Inflammatory macrophage treated with lipopolysaccharide for 4 hours (primary cell): ENCODE data around the gene GLI3.

Experiments used
- DNase-seq: peaks from one replicate; pipeline ENCODE4 v3.0.0-alpha.2; 2020

The GLI3 gene

DNA sequence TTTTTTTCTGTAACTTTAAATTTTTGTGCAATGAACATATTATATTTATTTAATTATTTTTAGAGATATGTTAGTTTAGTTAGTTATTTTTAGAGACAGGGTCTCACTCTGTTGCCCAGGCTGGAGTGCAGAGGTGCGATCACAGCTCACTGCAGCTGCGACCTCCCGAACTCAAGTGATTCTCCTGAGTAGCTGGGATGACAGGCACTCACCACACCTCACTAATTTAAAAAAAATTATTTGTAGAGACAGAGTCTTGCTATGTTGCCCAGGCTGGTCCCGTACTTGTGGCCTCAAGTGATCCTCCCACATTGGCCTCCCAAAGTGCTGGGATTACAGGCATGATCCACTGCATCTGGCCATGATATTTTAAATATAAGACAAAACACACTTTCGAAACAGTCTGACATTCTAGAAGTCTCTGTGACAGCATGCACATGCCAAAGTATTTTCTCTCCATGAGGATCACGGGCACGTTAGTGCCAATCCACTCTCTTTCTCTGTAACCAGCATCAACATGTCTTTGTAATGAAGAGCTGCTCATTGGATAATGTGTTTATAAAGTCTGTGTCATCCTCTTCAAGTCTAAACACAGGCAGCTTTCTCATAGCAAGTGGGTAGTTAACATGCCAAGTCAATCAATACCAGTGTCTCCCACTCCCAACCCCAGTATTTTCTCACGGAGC is 137.4 kb downstream of the GLI3 start:
- no peak for DNase-seq

DNA sequence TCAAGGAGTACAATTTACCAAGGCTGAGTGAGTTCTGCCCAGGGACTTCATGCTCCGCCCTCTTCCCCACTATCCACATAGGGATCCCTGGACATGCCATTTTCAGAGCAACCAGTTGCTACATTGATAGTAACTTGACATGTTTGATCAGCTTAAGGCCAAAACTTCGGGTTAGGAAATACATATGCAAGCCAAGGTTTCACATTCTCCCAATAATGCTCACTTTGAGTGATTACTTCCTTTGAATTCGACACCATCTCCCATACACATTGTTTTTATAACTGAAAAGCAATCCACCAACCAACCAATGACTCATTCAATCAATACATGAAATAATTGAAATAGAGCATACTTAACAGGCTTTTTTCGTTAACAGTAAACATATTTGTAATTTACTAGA is 137.9 kb downstream of the GLI3 start:
- no peak for DNase-seq

DNA sequence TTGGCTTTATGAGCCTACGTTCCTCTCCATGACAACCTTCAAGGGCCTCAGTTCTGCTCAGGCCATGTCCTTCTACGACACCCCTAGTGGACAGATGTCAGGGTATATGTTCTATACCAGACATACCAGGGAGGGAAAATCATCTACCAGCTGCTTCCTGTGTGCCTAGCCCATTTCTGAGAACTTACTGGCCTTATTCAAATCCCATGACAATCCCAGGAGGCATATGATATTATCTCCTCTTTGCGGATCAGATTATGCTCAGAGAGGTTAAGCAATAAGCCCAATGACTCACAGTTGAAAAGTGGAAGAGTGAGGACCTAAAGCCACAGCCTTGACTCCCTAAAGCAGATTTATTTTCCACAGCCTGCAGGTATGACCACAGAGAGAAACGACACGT is 139.3 kb downstream of the GLI3 start:
- DNase-seq, result peak; percentile 70

DNA sequence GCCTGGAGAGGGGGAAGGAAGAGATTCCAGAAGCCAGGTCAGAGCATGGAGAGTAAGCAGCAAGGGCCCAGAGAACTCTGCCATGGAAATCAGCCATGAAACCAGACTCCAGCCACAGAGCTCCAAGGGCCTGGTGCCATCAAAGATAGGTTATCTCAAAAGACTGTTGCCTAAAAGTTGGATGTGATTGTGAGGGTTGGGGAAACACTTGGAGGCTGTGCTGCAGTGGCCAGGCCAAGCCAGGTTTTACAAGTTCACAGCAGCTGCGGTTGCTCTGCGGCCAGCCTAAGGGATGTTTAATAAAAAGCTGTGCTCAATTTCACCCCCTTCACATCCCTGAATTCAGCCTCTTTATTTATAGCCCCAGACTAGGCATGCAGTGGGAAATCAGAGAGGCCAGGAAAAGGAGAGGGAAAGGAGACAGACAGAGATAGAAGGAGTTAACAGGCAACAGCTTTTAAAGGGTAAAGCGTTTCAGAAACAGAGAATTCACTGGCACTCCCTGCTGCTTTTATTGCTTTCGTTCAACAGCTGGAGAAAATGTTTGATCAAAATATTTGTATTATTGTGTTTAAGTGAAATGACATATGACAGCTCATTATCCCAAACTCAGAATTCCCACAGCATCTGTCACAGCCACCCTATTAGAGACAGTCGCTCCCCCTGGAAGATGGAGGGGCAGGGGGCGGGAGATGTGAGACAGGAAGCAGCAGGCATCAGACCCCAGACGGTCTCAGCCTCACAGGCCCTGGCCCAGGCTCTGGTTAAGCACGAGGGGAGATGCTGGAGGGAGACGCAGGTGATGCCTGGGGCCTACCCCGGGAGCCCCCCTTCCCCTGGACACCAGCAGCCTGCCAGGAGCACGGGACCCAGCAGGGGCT is 140.1 kb downstream of the GLI3 start:
- DNase-seq, result no peak

DNA sequence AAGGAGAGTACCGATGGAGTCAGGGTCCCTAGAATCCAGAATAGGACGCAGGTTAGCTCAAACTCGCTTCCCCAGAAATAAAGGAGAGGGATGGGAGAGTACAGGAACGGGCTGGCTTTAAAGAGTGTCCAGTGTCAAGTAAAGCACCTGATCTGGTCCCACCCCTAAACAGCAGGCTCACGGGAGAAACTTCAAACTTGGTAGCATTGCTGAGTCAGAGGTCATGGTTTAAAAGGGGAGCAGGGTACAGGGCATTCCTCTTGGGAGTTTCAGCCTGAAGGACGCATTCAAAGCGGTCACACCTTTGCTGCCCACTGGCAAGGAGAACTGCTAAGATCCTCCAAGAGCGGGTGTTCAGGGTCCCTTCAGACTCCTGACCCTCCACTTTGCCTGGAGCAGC is 140.7 kb downstream of the GLI3 start:
- no peak for DNase-seq

DNA sequence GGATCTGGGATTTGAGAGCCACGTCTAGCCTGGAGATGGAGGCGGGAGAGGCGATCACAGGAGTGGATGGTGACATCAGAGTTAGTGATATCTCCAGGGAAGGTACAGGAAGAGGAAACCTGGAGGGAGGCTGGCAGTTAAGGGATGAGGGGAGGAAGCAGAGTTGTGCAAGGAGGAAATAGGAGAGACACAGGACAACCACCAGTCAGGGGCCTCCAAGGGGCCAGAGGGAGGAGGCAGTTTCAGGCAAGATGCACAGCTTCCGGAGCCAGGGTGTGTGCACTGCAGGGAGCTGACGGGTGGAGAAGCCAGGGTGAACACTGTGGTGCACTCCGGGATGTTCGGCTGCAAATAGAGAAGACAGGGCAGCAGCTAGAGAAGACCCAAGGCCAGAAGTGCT is 141.2 kb downstream of the GLI3 start:
- DNase-seq, result no peak

DNA sequence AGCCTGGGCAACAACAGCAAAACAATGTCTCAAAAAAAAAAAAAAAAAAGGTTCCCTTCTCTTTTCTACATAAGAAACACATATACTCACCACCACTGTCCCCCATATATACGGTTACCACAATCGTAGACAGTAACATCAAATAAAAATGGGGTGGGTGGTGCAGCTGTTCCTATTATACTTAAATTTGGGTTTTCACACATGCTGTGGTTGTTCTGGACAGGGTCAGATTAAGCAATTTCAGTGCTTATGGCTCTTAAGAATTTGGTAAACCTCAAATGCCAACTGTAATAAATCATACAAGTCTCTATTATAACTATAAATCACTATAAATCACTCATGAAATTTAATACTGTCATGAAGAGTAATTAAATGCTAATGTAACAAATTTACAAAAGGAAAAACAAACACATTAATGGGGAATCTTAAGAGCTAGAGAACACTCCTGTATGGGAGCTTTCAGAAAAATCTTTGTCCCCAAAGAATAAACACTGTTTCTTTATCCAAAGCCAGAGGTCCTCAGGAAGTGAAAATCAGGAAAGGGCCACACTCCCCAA is 143.6 kb downstream of the GLI3 start:
- DNase-seq, result no peak

DNA sequence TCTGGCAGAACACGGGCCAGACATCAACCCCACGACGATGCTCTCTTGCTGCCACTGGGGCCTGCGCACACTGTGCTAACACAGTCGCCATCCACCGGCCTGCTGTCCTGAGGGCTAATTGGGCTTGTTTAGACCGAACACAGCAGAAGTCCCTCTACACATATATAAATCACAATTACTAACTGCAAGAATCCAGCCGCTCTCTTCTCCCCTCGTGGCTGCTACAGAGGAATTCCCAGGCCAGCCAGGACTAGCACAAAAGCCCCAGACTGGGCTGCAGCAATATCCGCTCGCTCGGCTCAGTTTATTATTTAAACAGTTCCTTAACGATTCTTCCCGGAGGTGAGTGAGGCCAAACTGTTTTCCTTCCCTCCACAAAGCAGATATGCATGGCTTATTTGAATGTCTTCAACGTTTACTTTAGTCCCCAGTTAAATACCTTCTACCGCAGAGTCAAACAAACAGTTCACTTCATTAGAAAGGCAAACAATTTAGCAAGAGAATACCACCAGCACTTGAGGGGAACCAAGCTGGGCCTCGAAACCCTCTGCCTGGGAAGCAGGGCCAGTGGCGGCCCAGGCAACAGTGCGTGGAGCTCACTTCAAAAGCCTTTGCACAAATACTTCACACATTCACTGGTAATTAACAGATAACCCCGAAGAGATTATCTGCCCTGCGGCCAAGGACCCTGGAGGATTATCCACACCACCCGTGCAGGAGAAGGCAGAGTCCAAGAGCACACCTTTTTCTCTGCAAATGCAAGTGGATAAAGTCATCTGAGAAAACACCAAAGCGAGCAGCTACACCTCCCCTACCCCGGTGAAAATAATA is 145.3 kb downstream of the GLI3 start:
- no peak for DNase-seq

DNA sequence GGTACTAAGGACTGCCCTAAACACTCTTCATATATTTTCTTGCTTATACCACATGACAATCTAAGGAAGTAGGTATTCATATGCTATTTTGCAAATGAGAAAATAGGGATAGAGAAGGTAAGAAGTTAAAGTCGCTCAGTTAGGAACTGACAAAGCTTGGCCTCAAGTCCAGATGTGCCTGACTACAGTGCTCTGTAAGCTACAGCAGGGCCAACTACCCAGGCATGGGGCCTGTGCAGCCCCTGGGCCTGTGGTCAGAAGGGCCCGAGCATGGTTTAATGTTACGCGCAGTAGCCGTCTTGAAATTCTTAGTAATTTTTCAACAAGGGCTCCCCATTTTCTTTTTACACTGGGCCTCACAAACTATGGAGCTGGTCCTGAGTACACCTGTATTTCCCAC is 146.2 kb downstream of the GLI3 start:
- no peak for DNase-seq

DNA sequence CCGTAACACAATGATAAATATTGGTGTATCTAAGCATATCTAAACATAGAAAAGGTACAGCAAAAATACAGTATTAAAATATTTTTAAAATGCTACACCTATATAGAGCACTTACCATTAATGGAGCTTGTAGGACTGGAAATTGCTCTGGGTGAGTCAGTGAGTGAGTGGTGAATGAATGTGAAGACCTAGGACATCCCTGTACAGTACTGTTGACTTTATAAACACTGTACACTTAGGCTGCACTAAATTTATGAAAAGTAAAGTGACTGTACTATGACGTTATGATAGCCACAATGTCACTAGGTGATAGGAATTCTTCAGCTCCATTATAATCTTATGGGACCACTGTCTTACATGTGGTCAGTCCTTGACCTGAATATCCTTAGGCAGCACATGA is 147.0 kb downstream of the GLI3 start:
- no peak for DNase-seq

DNA sequence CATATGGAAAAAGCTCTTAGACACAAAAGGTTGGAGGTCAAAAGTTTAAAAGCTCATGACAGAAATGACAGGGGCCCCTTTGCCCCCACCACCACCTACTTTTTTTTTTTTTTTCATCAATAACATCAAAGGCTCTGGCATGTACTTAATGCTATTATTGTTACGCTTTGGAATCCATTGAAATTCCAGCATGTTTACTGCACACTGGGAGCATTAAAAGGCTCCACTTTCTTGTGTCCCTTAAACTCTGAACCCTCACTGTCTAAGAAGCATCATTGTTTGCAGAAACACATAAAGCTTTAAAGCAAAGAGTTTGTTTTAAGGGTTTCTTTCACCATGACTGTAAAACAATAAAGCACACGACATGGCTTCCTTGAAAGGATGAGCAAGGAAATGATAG is 149.4 kb downstream of the GLI3 start:
- no peak for DNase-seq

DNA sequence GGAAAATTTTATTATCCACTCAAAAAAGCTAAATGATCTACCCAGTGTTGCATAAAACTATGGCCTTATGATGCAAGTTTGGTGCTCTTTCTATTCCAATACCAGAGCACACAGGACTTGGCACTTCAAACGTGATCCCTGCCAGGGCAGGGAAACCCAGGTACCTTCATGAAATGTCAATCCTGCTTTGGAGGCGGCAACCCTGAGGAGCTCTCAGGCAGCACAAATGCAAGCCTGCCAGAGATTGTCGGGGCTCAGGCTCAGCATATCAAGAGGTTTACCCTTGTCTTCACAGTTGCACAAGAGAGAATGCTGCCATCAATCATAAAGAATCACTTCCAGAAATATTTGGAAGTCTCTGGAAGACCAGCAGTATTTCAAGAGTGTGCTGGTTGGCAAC is 151.5 kb downstream of the GLI3 start:
- DNase-seq, result no peak

DNA sequence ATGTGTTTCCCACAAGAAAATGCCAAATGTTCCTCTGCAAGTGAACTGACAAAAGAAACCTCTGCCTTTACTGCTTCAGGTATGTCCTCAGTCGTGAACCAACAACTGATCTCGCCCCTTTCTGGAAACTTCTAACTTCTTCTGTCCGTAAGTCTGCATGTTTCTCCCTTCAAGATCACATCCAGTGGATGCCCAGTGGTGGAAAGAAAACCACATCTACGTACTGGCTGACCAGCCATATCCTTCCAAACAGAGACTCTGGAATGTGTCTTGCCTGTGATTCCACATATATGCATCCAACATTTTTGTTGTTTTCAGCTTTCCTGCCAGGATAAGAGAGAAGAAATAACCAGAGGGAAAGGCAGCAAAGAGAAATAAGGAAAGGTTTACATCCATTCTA is 152.7 kb downstream of the GLI3 start:
- no peak for DNase-seq

DNA sequence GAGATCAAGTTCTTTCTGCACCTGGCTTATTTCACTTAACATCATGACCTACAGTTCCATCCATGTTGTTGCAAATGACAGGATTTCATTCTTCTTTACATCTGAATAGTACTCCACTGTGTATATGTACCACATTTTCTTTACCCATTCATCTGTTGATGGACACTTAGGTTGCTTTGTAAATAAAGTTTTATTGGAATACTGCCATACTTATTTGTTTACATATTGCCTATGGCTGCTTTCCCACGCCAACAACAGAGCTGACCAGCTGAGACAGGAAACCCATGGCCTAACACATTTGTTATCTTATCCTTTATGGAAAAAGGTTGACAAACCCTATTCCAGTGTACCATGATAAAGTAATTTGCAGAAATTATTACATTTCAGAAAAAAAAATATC is 153.7 kb downstream of the GLI3 start:
- DNase-seq, result no peak

DNA sequence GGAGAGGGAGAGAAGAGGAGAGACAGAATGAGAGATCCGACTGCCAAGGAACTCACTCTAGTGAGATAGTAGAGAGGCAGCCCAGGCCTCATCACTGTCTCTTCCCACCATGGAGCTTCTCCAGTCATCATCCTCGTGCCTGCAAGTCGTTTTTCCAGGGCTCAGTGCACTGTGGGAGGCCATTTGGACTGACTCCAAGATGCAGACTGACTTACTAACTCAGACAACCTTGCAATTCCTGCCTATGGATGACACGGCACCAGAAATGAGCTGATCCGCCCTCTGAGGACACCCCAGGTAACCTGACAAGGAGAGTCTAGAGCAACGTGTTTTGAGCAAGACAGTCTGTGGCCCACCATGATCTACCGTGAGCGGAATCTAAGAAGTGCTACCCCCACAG is 154.9 kb downstream of the GLI3 start:
- no peak for DNase-seq

DNA sequence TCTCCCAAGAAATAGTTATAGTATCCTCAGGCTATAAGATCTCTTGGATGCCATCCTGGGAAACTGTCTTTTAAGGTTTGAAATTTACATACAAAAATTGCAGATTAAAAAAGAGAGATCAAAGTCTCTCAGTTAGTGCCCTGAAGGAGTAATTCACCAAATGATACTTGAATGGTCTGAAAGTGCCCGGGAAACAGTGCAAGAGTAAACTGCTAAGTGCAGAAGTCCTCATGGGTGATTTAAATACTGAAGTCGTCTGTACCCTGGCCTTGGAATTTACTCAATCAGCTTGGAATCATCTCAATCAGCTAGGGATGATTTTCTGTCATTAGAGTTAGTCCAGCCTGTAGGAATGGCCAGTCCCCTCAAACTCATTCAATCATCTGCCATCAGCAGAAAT is 155.3 kb downstream of the GLI3 start:
- no peak for DNase-seq

DNA sequence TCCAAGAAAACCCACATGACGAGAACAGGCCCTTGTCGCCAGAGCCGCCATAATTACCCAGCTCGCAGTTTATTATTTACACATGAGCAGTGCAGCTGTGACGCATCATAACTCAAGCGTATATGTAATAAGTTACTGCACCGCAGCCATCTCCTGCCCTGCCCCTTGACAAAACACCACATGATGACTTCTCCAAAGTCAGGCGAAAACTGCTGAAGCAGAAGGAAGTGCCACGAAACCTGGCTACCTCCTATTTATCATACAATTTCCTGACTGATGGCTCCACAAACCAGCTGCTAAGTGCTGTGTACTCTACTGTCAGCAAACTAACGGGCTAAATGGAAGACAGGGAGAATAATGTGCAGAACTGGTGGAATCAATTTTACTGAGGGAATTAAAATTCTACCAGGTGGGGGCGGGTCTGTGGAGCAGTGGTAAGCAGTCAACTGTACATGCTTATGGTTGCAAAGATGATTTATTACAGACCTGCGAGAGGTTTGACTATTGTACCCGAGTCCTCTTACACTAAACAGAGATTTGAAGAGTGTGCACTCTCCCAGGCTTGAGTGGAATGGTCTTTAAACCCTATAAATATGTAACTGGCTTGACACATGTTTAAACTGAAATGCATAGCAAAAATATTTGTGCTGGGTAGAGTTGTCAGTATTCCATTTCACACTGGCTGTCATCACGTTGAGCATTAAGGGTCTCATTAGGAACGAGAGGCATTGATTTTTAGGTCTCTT is 156.0 kb downstream of the GLI3 start:
- DNase-seq, result peak; percentile 71

DNA sequence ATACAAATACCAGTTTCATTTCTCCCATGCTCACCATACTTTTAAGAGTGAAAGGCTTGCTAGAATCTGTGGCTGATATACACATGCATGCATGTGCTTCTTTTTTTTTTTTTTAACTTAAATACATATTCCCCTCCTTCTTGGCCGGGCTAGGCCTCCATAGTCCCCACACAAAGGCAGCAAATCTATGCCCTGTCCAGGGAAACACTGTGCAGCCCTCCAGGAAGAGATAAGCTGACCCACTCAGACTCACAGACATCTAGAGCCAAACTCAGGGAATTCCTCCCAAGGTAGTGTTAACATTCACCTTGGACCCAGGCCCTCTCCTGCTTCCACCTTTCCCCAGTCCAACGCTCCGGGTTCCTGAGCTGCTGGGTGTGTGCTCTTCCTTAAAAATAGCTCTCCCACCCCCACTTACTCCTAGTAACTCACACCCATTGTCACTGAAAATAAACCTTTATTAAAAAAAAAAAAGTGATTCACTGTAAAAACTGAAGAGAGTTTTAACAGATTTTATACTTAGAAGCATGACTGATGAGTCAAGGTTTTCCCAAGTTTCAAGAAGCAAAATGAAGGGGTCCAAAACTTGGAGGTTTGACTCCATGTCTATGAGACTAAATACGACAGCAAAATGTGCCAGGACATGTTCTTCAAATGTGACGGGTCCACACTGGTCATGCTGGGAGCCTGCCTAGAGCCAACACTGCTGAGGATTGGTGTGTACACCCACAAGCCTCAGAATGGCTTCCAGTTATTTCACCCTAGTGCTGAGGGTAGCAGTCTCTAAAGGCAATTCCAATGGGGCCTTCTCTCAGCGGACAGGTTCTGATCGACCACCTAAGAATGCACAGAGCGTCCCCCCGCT is 159.5 kb downstream of the GLI3 start:
- no peak for DNase-seq

DNA sequence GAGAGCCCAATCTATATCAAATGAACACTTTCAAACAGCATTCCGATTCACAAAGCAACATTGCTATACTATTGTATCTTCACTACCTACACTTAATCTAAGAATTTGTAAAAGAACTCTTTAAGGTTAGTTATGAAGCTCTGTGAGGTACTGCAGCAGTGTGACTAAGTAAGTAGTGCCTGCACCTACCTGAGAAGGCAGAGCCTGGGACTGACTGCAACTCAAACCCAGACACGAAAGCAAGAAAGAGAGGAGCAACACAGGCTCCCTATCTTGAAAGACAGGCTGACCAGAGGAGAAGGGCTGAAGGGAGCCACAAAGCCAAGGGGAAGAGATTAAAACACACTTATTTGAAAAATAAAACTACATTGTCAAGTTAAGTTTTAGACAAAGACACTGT is 160.1 kb downstream of the GLI3 start:
- no peak for DNase-seq

DNA sequence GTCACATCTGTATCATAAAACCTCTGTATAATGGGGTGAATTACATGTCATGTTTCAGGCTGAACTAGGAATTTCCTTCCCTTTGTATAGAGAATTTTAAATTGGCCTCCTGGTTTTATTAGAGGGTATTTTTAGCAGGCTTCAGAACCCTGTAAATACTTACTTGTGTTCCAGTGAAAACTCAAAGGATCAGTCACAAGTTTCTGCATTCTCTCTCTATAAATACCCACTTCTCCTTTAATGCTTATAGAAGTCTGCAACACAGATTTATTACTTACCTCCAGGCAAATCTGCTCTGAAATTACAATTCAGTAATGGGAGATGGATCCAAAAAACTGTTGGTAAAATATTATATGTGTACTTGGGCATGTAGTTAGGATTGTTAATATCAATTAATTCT is 161.6 kb downstream of the GLI3 start:
- DNase-seq, result no peak

DNA sequence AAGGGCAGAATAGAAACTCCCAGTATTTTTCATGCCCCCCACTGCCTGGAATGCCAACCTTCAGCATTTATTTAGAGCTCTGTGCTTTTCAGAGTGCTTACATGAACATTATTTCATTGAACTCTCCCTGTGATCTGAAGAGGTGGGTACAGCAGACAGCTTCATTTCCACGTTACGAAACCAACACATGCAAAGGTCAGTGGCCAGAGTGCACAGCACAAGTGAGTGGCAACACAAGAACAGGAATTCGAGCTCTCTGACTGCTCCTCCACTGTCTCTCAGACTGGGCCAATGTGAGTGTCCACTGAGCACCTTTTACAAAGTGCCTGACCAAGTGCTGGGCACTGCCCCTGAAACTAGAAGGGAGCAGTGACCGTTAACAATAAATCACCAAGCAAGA is 162.9 kb downstream of the GLI3 start:
- peak; percentile 9 for DNase-seq
